BE2C (cell line): ENCODE results near the gene IL15.

Experiments used
- DNase-seq: peaks from one replicate; pipeline ENCODE4 v3.0.0-alpha.2; 2020
- H3K27me3 ChIP-seq: fragments of 250-450 bp; sonication (Bioruptor Pico); 2 replicates; pipeline ENCODE4 v1.5.1; 2020; ENCODE audit warnings: mild to moderate bottlenecking
- H3K36me3 ChIP-seq: fragments of 250-450 bp; sonication (Bioruptor Pico); 2 replicates; pipeline ENCODE4 v1.5.1; 2020; ENCODE audit warnings: mild to moderate bottlenecking
- H3K4me1 ChIP-seq: fragments of 250-450 bp; sonication (Bioruptor Pico); 2 replicates; pipeline ENCODE4 v1.5.1; 2020
- H3K4me3 ChIP-seq: 2 replicates; pipeline ENCODE4 v1.5.1; 2011; ENCODE audit warnings: low read depth, low read length
- H3K9me3 ChIP-seq: fragments of 250-450 bp; sonication (Bioruptor Pico); 2 replicates; pipeline ENCODE4 v1.5.1; 2020
- CTCF ChIP-seq: IDR thresholded peaks from 2 replicates; pipeline ENCODE4 v1.5.1; 2012; ENCODE audit warnings: mild to moderate bottlenecking, low read depth, low read length

Gene IL15

GRCh38 chr4:141660880-141661279, 24.5 kb downstream of the IL15 start:
- Histone ChIP-seq H3K4me1 (no peaks in the 10 kb centered on the region), H3K4me3 (no peak overlapping the region), H3K9me3 (no peaks in the 10 kb centered on the region), H3K27me3 (no peaks in the 10 kb centered on the region), H3K36me3 (no peaks in the 10 kb centered on the region)
- no peak for TF ChIP-seq CTCF
- no peak for DNase-seq

GRCh38 chr4:141668200-141668910, 32.0 kb downstream of the IL15 start:
- Histone ChIP-seq H3K4me3 (no peak overlapping the region), H3K27me3 (no peaks in the 10 kb centered on the region), H3K9me3 (no peaks in the 10 kb centered on the region), H3K36me3 (no peaks in the 10 kb centered on the region), H3K4me1 (no peaks in the 10 kb centered on the region)
- no peak for DNase-seq
- no peak for TF ChIP-seq CTCF

- no peaks in the 10 kb centered on the region for H3K9me3 ChIP-seq
- no peaks in the 10 kb centered on the region for H3K36me3 ChIP-seq
- no peaks in the 10 kb centered on the region for H3K4me1 ChIP-seq
- TF ChIP-seq CTCF = no peak
- H3K27me3 ChIP-seq = no peaks in the 10 kb centered on the region
- H3K4me3 ChIP-seq = no peak overlapping the region
- DNase-seq = no peak
These were observed 33.1 kb downstream of the IL15 start for GRCh38 chr4:141669501-141669900.

- TF ChIP-seq CTCF = no peak
- Histone ChIP-seq H3K27me3 (no peaks in the 10 kb centered on the region), H3K9me3 (no peaks in the 10 kb centered on the region), H3K36me3 (no peaks in the 10 kb centered on the region), H3K4me3 (no peak overlapping the region), H3K4me1 (no peaks in the 10 kb centered on the region; the same call in 1 of the 2 replicates)
- no peak for DNase-seq
These were observed 39.0 kb downstream of the IL15 start for GRCh38 chr4:141675384-141675783.

GRCh38 chr4:141676087-141676670, 39.8 kb downstream of the IL15 start:
- Histone ChIP-seq H3K27me3 (no peaks in the 10 kb centered on the region), H3K4me3 (no peak overlapping the region), H3K9me3 (no peaks in the 10 kb centered on the region), H3K36me3 (no peaks in the 10 kb centered on the region), H3K4me1 (no peaks in the 10 kb centered on the region; the same call in 1 of the 2 replicates)
- TF ChIP-seq CTCF = no peak
- no peak for DNase-seq

GRCh38 chr4:141680060-141680459, 43.7 kb downstream of the IL15 start:
- no peaks in the 10 kb centered on the region for H3K27me3 ChIP-seq
- H3K4me3 ChIP-seq = no peak overlapping the region
- no peaks in the 10 kb centered on the region for H3K9me3 ChIP-seq
- H3K36me3 ChIP-seq = no peaks in the 10 kb centered on the region
- TF ChIP-seq CTCF = no peak
- DNase-seq = no peak
- H3K4me1 ChIP-seq = no peaks in the 10 kb centered on the region; the same call in 1 of the 2 replicates
